ENCODE data around the gene CNPY3.
"Not testable (repeated sequence)": the region's sequence is repeated elsewhere in the genome, so short reads cannot be mapped to it uniquely, and the experiment has no call there.

The CNPY3 gene

GRCh38 chr6:42928986-42929820 lies at the start of gene CNPY3:
Gene CNPY3 (plus strand): TSS chr6:42929480. CDS start chr6:42929571, 91 bp downstream.
- DNase-seq = peak; percentile 98

- DNase-seq = not testable (repeated sequence)
Measured at GRCh38 chr6:42880240-42880817, 49.0 kb upstream of the CNPY3 start.

- DNase-seq = not testable (repeated sequence)
Measured at GRCh38 chr6:42880871-42881270, 48.4 kb upstream of the CNPY3 start.

- no peak for DNase-seq
Measured at GRCh38 chr6:42885702-42886101, 43.6 kb upstream of the CNPY3 start.

GRCh38 chr6:42888201-42888600 lies 41.1 kb upstream of the CNPY3 start:
- not testable (repeated sequence) for DNase-seq

GRCh38 chr6:42889815-42890214 lies 39.5 kb upstream of the CNPY3 start:
- no peak for DNase-seq

GRCh38 chr6:42890311-42891198 lies 38.7 kb upstream of the CNPY3 start:
- peak; percentile 98 for DNase-seq

GRCh38 chr6:42891199-42891722 lies 38.0 kb upstream of the CNPY3 start:
- no peak for DNase-seq

- not testable (repeated sequence) for DNase-seq
Measured at GRCh38 chr6:42894041-42894828, 35.0 kb upstream of the CNPY3 start.

- no peak for DNase-seq
Measured at GRCh38 chr6:42896178-42896719, 33.0 kb upstream of the CNPY3 start.

GRCh38 chr6:42898891-42899361 lies 30.4 kb upstream of the CNPY3 start:
- peak; percentile 90 for DNase-seq

- no peak for DNase-seq
Measured at GRCh38 chr6:42899871-42900270, 29.4 kb upstream of the CNPY3 start.

GRCh38 chr6:42901538-42901957 lies 27.7 kb upstream of the CNPY3 start:
- DNase-seq = peak; percentile 95

- DNase-seq = not testable (repeated sequence)
Measured at GRCh38 chr6:42902429-42903263, 26.6 kb upstream of the CNPY3 start.

GRCh38 chr6:42904467-42904866 lies 24.8 kb upstream of the CNPY3 start:
- DNase-seq = no peak

GRCh38 chr6:42907336-42907735 lies 21.9 kb upstream of the CNPY3 start:
- no peak for DNase-seq

GRCh38 chr6:42909835-42910234 lies 19.4 kb upstream of the CNPY3 start:
- DNase-seq = no peak

GRCh38 chr6:42911171-42912021 lies 17.9 kb upstream of the CNPY3 start:
- peak; percentile 71 for DNase-seq

GRCh38 chr6:42914546-42914945 lies 14.7 kb upstream of the CNPY3 start:
- DNase-seq = no peak

- no peak for DNase-seq
Measured at GRCh38 chr6:42915732-42916131, 13.5 kb upstream of the CNPY3 start, which contains the start of gene PTCRA. Gene PTCRA (plus strand): TSS chr6:42916053. CDS start chr6:42916070, 17 bp downstream.

All from eye (tissue), 1 donor.